Mesendoderm (in vitro differentiated cells): Measurements from ENCODE around the gene RFX3.

ENCODE experiments used
- DNase-seq: peaks from one replicate; pipeline ENCODE4 v3.0.0; 2013
- H2AK5ac ChIP-seq: 2 replicates; pipeline ENCODE4 v1.6.1; 2013; ENCODE audit warnings: low read length, inconsistent platforms
- H2BK120ac ChIP-seq: 2 replicates; pipeline ENCODE4 v1.6.1; 2013; ENCODE audit warnings: low read depth, mild to moderate bottlenecking, low read length, moderate library complexity, mixed read lengths
- H2BK15ac ChIP-seq: replicated peaks from 2 replicates; pipeline ENCODE4 v1.6.1; 2013; ENCODE audit warnings: low read depth, mild to moderate bottlenecking, moderate library complexity
- H2BK5ac ChIP-seq: 2 replicates; pipeline ENCODE4 v1.6.1; 2013; ENCODE audit warnings: low read length, inconsistent platforms
- H3K18ac ChIP-seq: 2 replicates; pipeline ENCODE4 v1.6.1; 2013; ENCODE audit warnings: mild to moderate bottlenecking, low read length, mixed read lengths
- H3K23ac ChIP-seq: one replicate; pipeline ENCODE4 v1.6.1; 2013; ENCODE audit warnings: low read length
- H3K27ac ChIP-seq: 2 replicates; pipeline ENCODE4 v1.5.1; 2013; ENCODE audit warnings: low read depth, mild to moderate bottlenecking, inconsistent platforms, low read length, moderate library complexity
- H3K27me3 ChIP-seq: 2 replicates; pipeline ENCODE4 v1.6.1; 2013; ENCODE audit warnings: low read length, control low read depth, mild to moderate bottlenecking, inconsistent platforms; ENCODE audit not compliant: insufficient read depth, poor library complexity
- H3K36me3 ChIP-seq: 2 replicates; pipeline ENCODE4 v1.6.1; 2013; ENCODE audit warnings: low read length, inconsistent platforms; ENCODE audit not compliant: control insufficient read depth, insufficient read depth
- H3K4ac ChIP-seq: one replicate; pipeline ENCODE4 v1.6.1; 2013; ENCODE audit warnings: low read depth, mild to moderate bottlenecking, low read length, moderate library complexity
- H3K4me1 ChIP-seq: 2 replicates; pipeline ENCODE4 v1.6.1; 2013; ENCODE audit warnings: low read depth, low read length, inconsistent platforms; ENCODE audit not compliant: control insufficient read depth
- H3K4me2 ChIP-seq: 2 replicates; pipeline ENCODE4 v1.6.1; 2013; ENCODE audit warnings: low read length
- H3K4me3 ChIP-seq: 2 replicates; pipeline ENCODE4 v1.5.1; 2013; ENCODE audit warnings: mild to moderate bottlenecking, low read length
- H3K56ac ChIP-seq: one replicate; pipeline ENCODE4 v1.6.1; 2013; ENCODE audit warnings: low read length
- H3K79me1 ChIP-seq: 2 replicates; pipeline ENCODE4 v1.6.1; 2013; ENCODE audit warnings: low read length, inconsistent platforms
- H3K79me2 ChIP-seq: 2 replicates; pipeline ENCODE4 v1.6.1; 2013; ENCODE audit warnings: mild to moderate bottlenecking, low read length; ENCODE audit not compliant: control insufficient read depth, insufficient read depth
- H3K9ac ChIP-seq: 2 replicates; pipeline ENCODE4 v1.6.1; 2013; ENCODE audit warnings: low read length, inconsistent platforms
- H4K5ac ChIP-seq: one replicate; pipeline ENCODE4 v1.6.1; 2013; ENCODE audit warnings: low read length
- H4K8ac ChIP-seq: one replicate; pipeline ENCODE4 v1.6.1; 2013; ENCODE audit warnings: low read depth, mild to moderate bottlenecking, control low read depth, low read length, moderate library complexity
- WGBS: extraction: QIAGEN DNeasy Blood & Tissue Kit; methylation state at CpG from one replicate; pipeline ENCODE4 v1.1.7; 2013; ENCODE audit warnings: low lambda C conversion rate, missing lambda C conversion rate; ENCODE audit not compliant: insufficient coverage; ENCODE audit errors: extremely low coverage; 5-methylcytosine and 5-hydroxymethylcytosine counted together

RFX3 gene

DNA sequence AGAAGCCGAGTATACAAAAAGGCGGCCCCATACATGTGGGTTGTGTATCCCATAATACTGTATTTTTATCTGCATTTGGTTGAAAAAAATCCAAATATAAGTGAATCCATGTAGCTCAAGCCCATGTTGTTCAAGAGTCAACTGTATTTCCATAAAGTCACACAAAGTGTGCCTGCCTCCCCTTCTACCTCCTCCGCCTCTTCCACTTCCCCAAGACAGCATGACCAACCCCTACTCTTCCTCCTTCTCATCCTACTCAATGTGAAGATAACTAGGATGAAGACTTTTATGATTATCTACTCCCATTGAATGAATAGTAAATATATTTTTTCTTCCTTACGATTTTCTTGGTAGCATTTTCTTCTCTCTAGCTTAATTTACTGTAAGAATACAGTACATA is 92.7 kb downstream of the RFX3 start:
- Histone ChIP-seq H4K8ac (no peak overlapping the region), H3K27ac (no peak overlapping the region), H2BK120ac (no peak overlapping the region), H3K79me2 (no peaks in the 10 kb centered on the region), H2AK5ac (no peak overlapping the region), H2BK15ac (no peak overlapping the region), H3K4me1 (no peaks in the 10 kb centered on the region), H3K4ac (no peak overlapping the region), H3K4me3 (no peak overlapping the region), H3K79me1 (no peaks in the 10 kb centered on the region), H4K5ac (no peak overlapping the region), H3K36me3 (no peaks in the 10 kb centered on the region), H3K56ac (no peak overlapping the region), H3K18ac (no peak overlapping the region), H2BK5ac (no peak overlapping the region), H3K4me2 (no peak overlapping the region), H3K23ac (no peak overlapping the region), H3K27me3 (no peaks in the 10 kb centered on the region), H3K9ac (no peak overlapping the region)
- no CpG with 5 or more reads among the region's 4 CpGs for whole genome bisulfite sequencing
- no peak for DNase-seq

GRCh38 chr9:3431890-3432289 is 93.9 kb downstream of the RFX3 start:
- no peaks in the 10 kb centered on the region for H3K79me2 ChIP-seq
- no peaks in the 10 kb centered on the region for H3K36me3 ChIP-seq
- H2BK120ac ChIP-seq = no peak overlapping the region
- H2BK5ac ChIP-seq = no peak overlapping the region
- no peak overlapping the region for H3K56ac ChIP-seq
- no peak overlapping the region for H3K18ac ChIP-seq
- no peak overlapping the region for H3K23ac ChIP-seq
- H3K4me1 ChIP-seq = no peaks in the 10 kb centered on the region
- no peak overlapping the region for H2AK5ac ChIP-seq
- DNase-seq = no peak
- H3K4me2 ChIP-seq = no peak overlapping the region
- H3K27me3 ChIP-seq = no peaks in the 10 kb centered on the region
- H3K79me1 ChIP-seq = no peaks in the 10 kb centered on the region
- H3K27ac ChIP-seq = no peak overlapping the region
- no peak overlapping the region for H2BK15ac ChIP-seq
- H3K9ac ChIP-seq = no peak overlapping the region
- no peak overlapping the region for H3K4me3 ChIP-seq
- no peak overlapping the region for H4K5ac ChIP-seq
- WGBS = no CpG with 5 or more reads among the region's 3 CpGs
- H3K4ac ChIP-seq = no peak overlapping the region
- no peak overlapping the region for H4K8ac ChIP-seq

GRCh38 chr9:3419893-3420292 is 105.9 kb downstream of the RFX3 start:
- no peak overlapping the region for H3K18ac ChIP-seq
- no peak overlapping the region for H3K4me2 ChIP-seq
- no peak overlapping the region for H3K27ac ChIP-seq
- no peaks in the 10 kb centered on the region for H3K79me2 ChIP-seq
- H3K9ac ChIP-seq = no peak overlapping the region
- no peak for DNase-seq
- no peaks in the 10 kb centered on the region for H3K4me1 ChIP-seq
- no CpG with 5 or more reads among the region's 11 CpGs for WGBS
- no peak overlapping the region for H2AK5ac ChIP-seq
- no peaks in the 10 kb centered on the region for H3K36me3 ChIP-seq
- H2BK15ac ChIP-seq = no peak overlapping the region
- H4K5ac ChIP-seq = no peak overlapping the region
- no peaks in the 10 kb centered on the region for H3K79me1 ChIP-seq
- H4K8ac ChIP-seq = no peak overlapping the region
- H3K23ac ChIP-seq = no peak overlapping the region
- no peak overlapping the region for H3K4me3 ChIP-seq
- H2BK5ac ChIP-seq = no peak overlapping the region
- no peak overlapping the region for H2BK120ac ChIP-seq
- H3K4ac ChIP-seq = no peak overlapping the region
- H3K56ac ChIP-seq = no peak overlapping the region
- H3K27me3 ChIP-seq = no peaks in the 10 kb centered on the region

GRCh38 chr9:3415906-3416305 is 109.9 kb downstream of the RFX3 start:
- no peak overlapping the region for H2BK120ac ChIP-seq
- H3K18ac ChIP-seq = no peak overlapping the region
- DNase-seq = no peak
- no peak overlapping the region for H3K27ac ChIP-seq
- H2BK15ac ChIP-seq = no peak overlapping the region
- H3K4me2 ChIP-seq = no peak overlapping the region
- no peak overlapping the region for H4K8ac ChIP-seq
- H3K4me3 ChIP-seq = no peak overlapping the region
- no peak overlapping the region for H2BK5ac ChIP-seq
- no peak overlapping the region for H3K23ac ChIP-seq
- H3K4me1 ChIP-seq = no peaks in the 10 kb centered on the region
- H3K79me2 ChIP-seq = no peaks in the 10 kb centered on the region
- no peak overlapping the region for H4K5ac ChIP-seq
- H2AK5ac ChIP-seq = no peak overlapping the region
- no peaks in the 10 kb centered on the region for H3K36me3 ChIP-seq
- no peak overlapping the region for H3K4ac ChIP-seq
- H3K56ac ChIP-seq = no peak overlapping the region
- no peaks in the 10 kb centered on the region for H3K27me3 ChIP-seq
- no peak overlapping the region for H3K9ac ChIP-seq
- H3K79me1 ChIP-seq = no peaks in the 10 kb centered on the region

DNA sequence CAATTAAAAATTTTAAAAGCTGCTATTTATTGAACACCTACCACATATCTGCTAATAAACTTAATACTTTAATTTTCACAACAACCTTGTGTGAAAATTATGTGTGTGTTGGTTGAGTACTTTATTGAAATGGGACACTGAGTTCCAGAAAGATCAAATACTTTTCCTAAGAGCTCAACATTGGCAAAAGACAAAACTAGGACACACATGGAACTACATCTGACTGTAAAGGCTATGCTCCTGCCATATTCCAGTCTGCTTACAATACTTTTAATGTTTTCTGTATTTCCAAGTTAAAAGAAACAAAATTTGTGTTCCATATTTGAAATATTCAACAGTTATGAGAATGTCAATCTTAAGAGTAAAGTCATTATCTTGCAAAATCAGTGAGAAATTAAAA is 111.8 kb downstream of the RFX3 start:
- no peak overlapping the region for H3K4ac ChIP-seq
- no peak overlapping the region for H4K8ac ChIP-seq
- no peak overlapping the region for H3K27ac ChIP-seq
- no peaks in the 10 kb centered on the region for H3K4me1 ChIP-seq
- no peaks in the 10 kb centered on the region for H3K79me1 ChIP-seq
- H3K9ac ChIP-seq = no peak overlapping the region
- H2BK15ac ChIP-seq = no peak overlapping the region
- H4K5ac ChIP-seq = no peak overlapping the region
- DNase-seq = no peak
- no peak overlapping the region for H3K18ac ChIP-seq
- H2BK5ac ChIP-seq = no peak overlapping the region
- no peak overlapping the region for H2BK120ac ChIP-seq
- no peak overlapping the region for H3K4me3 ChIP-seq
- no peak overlapping the region for H3K4me2 ChIP-seq
- H3K23ac ChIP-seq = no peak overlapping the region
- no peaks in the 10 kb centered on the region for H3K36me3 ChIP-seq
- H3K27me3 ChIP-seq = no peaks in the 10 kb centered on the region
- no peaks in the 10 kb centered on the region for H3K79me2 ChIP-seq
- H2AK5ac ChIP-seq = no peak overlapping the region
- no peak overlapping the region for H3K56ac ChIP-seq

- Histone ChIP-seq H3K23ac (no peak overlapping the region), H2AK5ac (no peak overlapping the region), H3K79me1 (no peaks in the 10 kb centered on the region), H2BK5ac (no peak overlapping the region), H3K4me3 (no peak overlapping the region), H3K9ac (no peak overlapping the region), H4K5ac (no peak overlapping the region), H3K4me2 (no peak overlapping the region), H3K27me3 (no peaks in the 10 kb centered on the region), H2BK15ac (no peak overlapping the region), H3K27ac (no peak overlapping the region), H3K56ac (no peak overlapping the region), H3K79me2 (no peaks in the 10 kb centered on the region), H2BK120ac (no peak overlapping the region), H3K4ac (no peak overlapping the region), H3K4me1 (no peaks in the 10 kb centered on the region), H3K36me3 (no peaks in the 10 kb centered on the region), H4K8ac (no peak overlapping the region), H3K18ac (no peak overlapping the region)
- no peak for DNase-seq
- WGBS = no CpG with 5 or more reads among the region's 4 CpGs
Measured at GRCh38 chr9:3410461-3410860, 115.3 kb downstream of the RFX3 start.
